Adrenal gland (tissue), 5 donors: ENCODE data around the gene FFAR1.

Source experiments
- CTCF ChIP-seq, 6 experiments: fragments of 450-650 bp in 4 of 6; fragments of 200-600 bp in 2 of 6; sonication (generic) in 1 of 6; IDR thresholded peaks; 1 replicate in 5 of 6; 2 replicates in 1 of 6; pipeline versions ENCODE4 v1.5.1 to v1.8.0; 2016 to 2021; ENCODE audit warnings: antibody characterized with exemption in 6 of 6, mild to moderate bottlenecking in 2 of 6, moderate library complexity in 1 of 6
- POLR2A ChIP-seq, 2 donors: fragments of 450-650 bp; IDR thresholded peaks; one replicate each; pipeline ENCODE4 v1.6.1; 2017; ENCODE audit warnings: antibody characterized with exemption in 2 of 2, mild to moderate bottlenecking in 2 of 2, moderate library complexity in 1 of 2
- donor health status: DM: no; HTN: no; CAD: no.

GRCh38 chr19:35389192-35389861 lies 41.6 kb downstream of the FFAR1 start:
- TF ChIP-seq CTCF (IDR thresholded peaks at IDR 0.05) (no peak), POLR2A (IDR thresholded peaks at IDR 0.05) (no peak)
